ENCODE results near the gene UBC.
"Not testable (repeated sequence)": the region's sequence is repeated elsewhere in the genome, so short reads cannot be mapped to it uniquely, and the experiment has no call there.

UBC gene

GRCh38 chr12:124893792-124894516 lies 20.5 kb downstream of the UBC start:
- FAIRE-seq (no peak), DNase-seq (ENCODE audit: insufficient read length) (no peak)
- no peak for TF ChIP-seq TAF1 (IDR thresholded peaks at IDR 0.05; ENCODE audit: borderline replicate concordance, low read depth, low read length)
- no peak for TF ChIP-seq POLR2A (IDR thresholded peaks at IDR 0.05; ENCODE audit: low read depth, low read length)
- no peak for TF ChIP-seq POLR2AphosphoS5 (IDR thresholded peaks at IDR 0.05; ENCODE audit: low read depth, low read length)

- FAIRE-seq: no peak
- TF ChIP-seq TAF1 (IDR thresholded peaks at IDR 0.05; ENCODE audit: borderline replicate concordance, low read depth, low read length) (no peak), POLR2AphosphoS5 (IDR thresholded peaks at IDR 0.05; ENCODE audit: low read depth, low read length) (no peak)
- no peak for DNase-seq (ENCODE audit: insufficient read length)
These were observed 26.2 kb downstream of the UBC start for GRCh38 chr12:124888260-124888659.

GRCh38 chr12:124887766-124888165 lies 26.7 kb downstream of the UBC start:
- FAIRE-seq: not testable (repeated sequence)

GRCh38 chr12:124884587-124885438 lies 29.6 kb downstream of the UBC start:
- DNase-seq (ENCODE audit: insufficient read length) (no peak), FAIRE-seq (peak; percentile 76)
- TF ChIP-seq POLR2AphosphoS5 (IDR thresholded peaks at IDR 0.05; ENCODE audit: low read depth, low read length): no peak
- no peak for TF ChIP-seq TAF1 (IDR thresholded peaks at IDR 0.05; ENCODE audit: borderline replicate concordance, low read depth, low read length)
- TF ChIP-seq POLR2A (IDR thresholded peaks at IDR 0.05; ENCODE audit: low read depth, low read length): no peak; the same call in 1 of the 2 replicates

More at GRCh38 chr12:124887766-124888165, 26.7 kb downstream of the UBC start:
- not testable (repeated sequence) for DNase-seq (ENCODE audit: insufficient read length)

- DNase-seq (ENCODE audit: insufficient read length) (no peak), FAIRE-seq (no peak)
- no peak for TF ChIP-seq POLR2A (IDR thresholded peaks at IDR 0.05; ENCODE audit: low read depth, low read length)
- TF ChIP-seq TAF1 (IDR thresholded peaks at IDR 0.05; ENCODE audit: borderline replicate concordance, low read depth, low read length): no peak
- no peak for TF ChIP-seq POLR2AphosphoS5 (IDR thresholded peaks at IDR 0.05; ENCODE audit: low read depth, low read length)
These were observed 31.0 kb downstream of the UBC start for GRCh38 chr12:124883263-124884130.

- FAIRE-seq (no peak), DNase-seq (ENCODE audit: insufficient read length) (no peak)
- TF ChIP-seq POLR2AphosphoS5 (IDR thresholded peaks at IDR 0.05; ENCODE audit: low read depth, low read length) (no peak), POLR2A (IDR thresholded peaks at IDR 0.05; ENCODE audit: low read depth, low read length) (no peak), TAF1 (IDR thresholded peaks at IDR 0.05; ENCODE audit: borderline replicate concordance, low read depth, low read length) (no peak)
These were observed 33.3 kb downstream of the UBC start for GRCh38 chr12:124881123-124881522.

- not testable (repeated sequence) for DNase-seq (ENCODE audit: insufficient read length); FAIRE-seq
These were observed 34.1 kb downstream of the UBC start for GRCh38 chr12:124880335-124880734.

- TF ChIP-seq POLR2AphosphoS5 (IDR thresholded peaks at IDR 0.05; ENCODE audit: low read depth, low read length) (no peak), TAF1 (IDR thresholded peaks at IDR 0.05; ENCODE audit: borderline replicate concordance, low read depth, low read length) (no peak), POLR2A (IDR thresholded peaks at IDR 0.05; ENCODE audit: low read depth, low read length) (no peak)
- DNase-seq (ENCODE audit: insufficient read length) (no peak), FAIRE-seq (no peak)
These were observed 35.5 kb downstream of the UBC start for GRCh38 chr12:124878795-124879516.

GRCh38 chr12:124877423-124877822 lies 37.0 kb downstream of the UBC start:
- FAIRE-seq (no peak), DNase-seq (ENCODE audit: insufficient read length) (no peak)
- TF ChIP-seq POLR2A (IDR thresholded peaks at IDR 0.05; ENCODE audit: low read depth, low read length) (no peak), POLR2AphosphoS5 (IDR thresholded peaks at IDR 0.05; ENCODE audit: low read depth, low read length) (no peak)

- no peak for TF ChIP-seq POLR2AphosphoS5 (IDR thresholded peaks at IDR 0.05; ENCODE audit: low read depth, low read length)
- TF ChIP-seq POLR2A (IDR thresholded peaks at IDR 0.05; ENCODE audit: low read depth, low read length): no peak
- no peak for TF ChIP-seq TAF1 (IDR thresholded peaks at IDR 0.05; ENCODE audit: borderline replicate concordance, low read depth, low read length)
- DNase-seq (ENCODE audit: insufficient read length) (no peak), FAIRE-seq (peak; percentile 54)
These were observed 38.3 kb downstream of the UBC start for GRCh38 chr12:124876171-124876570.

GRCh38 chr12:124875803-124876132 lies 38.7 kb downstream of the UBC start:
- FAIRE-seq: no peak
- TF ChIP-seq TAF1 (IDR thresholded peaks at IDR 0.05; ENCODE audit: borderline replicate concordance, low read depth, low read length): no peak
- no peak for TF ChIP-seq POLR2A (IDR thresholded peaks at IDR 0.05; ENCODE audit: low read depth, low read length)
- TF ChIP-seq POLR2AphosphoS5 (IDR thresholded peaks at IDR 0.05; ENCODE audit: low read depth, low read length): no peak
- DNase-seq (ENCODE audit: insufficient read length): no peak
